DND-41 (cell line): ENCODE measurements around the gene SLC4A5.

ENCODE experiments used
- ATAC-seq: fragments of 200-7000 bp; cut with Tn5 transposase; 3 replicates; pipeline ENCODE4 v1.9.1; 2021; ENCODE audit warnings: low read depth; ENCODE audit not compliant: insufficient read depth
- DNase-seq: peaks from one replicate; pipeline ENCODE4 v3.0.0-alpha.2; 2020
- H2AFZ ChIP-seq: 2 replicates; pipeline ENCODE4 v1.6.0; 2012; ENCODE audit warnings: low read depth, low read length
- H3K27ac ChIP-seq: 2 replicates; pipeline ENCODE4 v1.5.1; 2012; ENCODE audit warnings: low read length, inconsistent platforms
- H3K27me3 ChIP-seq: fragments of 200-600 bp; sonication (generic); 2 replicates; pipeline ENCODE4 v1.6.0; 2012; ENCODE audit warnings: low read length, mild to moderate bottlenecking, inconsistent platforms; ENCODE audit not compliant: insufficient read depth, poor library complexity
- H3K36me3 ChIP-seq: 2 replicates; pipeline ENCODE4 v1.5.1; 2012; ENCODE audit warnings: low read length, inconsistent platforms; ENCODE audit not compliant: insufficient read depth
- H3K4me1 ChIP-seq: 2 replicates; pipeline ENCODE4 v1.5.1; 2012; ENCODE audit warnings: mild to moderate bottlenecking, low read length; ENCODE audit not compliant: insufficient read depth
- H3K4me2 ChIP-seq: 2 replicates; pipeline ENCODE4 v1.6.0; 2012; ENCODE audit warnings: mild to moderate bottlenecking, moderate library complexity, low read length, inconsistent platforms; ENCODE audit not compliant: insufficient read depth
- H3K4me3 ChIP-seq, 2 experiments: fragments of 200-600 bp in 1 of 2; shearing (Covaris generic) in 1 of 2; 2 replicates each; pipeline ENCODE4 v1.5.1; 2012 to 2016; ENCODE audit warnings: inconsistent platforms in 2 of 2, low read length in 2 of 2, mild to moderate bottlenecking in 2 of 2, low read depth in 1 of 2, moderate library complexity in 1 of 2
- H3K79me2 ChIP-seq: 2 replicates; pipeline ENCODE4 v1.6.0; 2012; ENCODE audit warnings: low read length, inconsistent platforms; ENCODE audit not compliant: insufficient read depth
- H3K9ac ChIP-seq: 2 replicates; pipeline ENCODE4 v1.6.0; 2012; ENCODE audit warnings: low read depth, mild to moderate bottlenecking, inconsistent platforms, low read length, moderate library complexity
- H3K9me3 ChIP-seq: 2 replicates; pipeline ENCODE4 v1.5.1; 2012; ENCODE audit warnings: low read length, moderate library complexity, mild to moderate bottlenecking, inconsistent platforms; ENCODE audit not compliant: insufficient read depth, severe bottlenecking
- H4K20me1 ChIP-seq: 2 replicates; pipeline ENCODE4 v1.6.0; 2012; ENCODE audit warnings: low read length; ENCODE audit not compliant: insufficient read depth
- CTCF ChIP-seq: IDR thresholded peaks from 2 replicates; pipeline ENCODE4 v1.5.1; 2012; ENCODE audit warnings: borderline replicate concordance, low read length, moderate library complexity, mild to moderate bottlenecking; ENCODE audit not compliant: poor library complexity, severe bottlenecking; ENCODE audit errors: extremely low read depth
- EZH2 ChIP-seq: IDR thresholded peaks from 3 replicates; pipeline ENCODE4 v1.6.1; 2012; ENCODE audit warnings: borderline replicate concordance, low read depth, mild to moderate bottlenecking, moderate library complexity, low read length, inconsistent platforms; ENCODE audit not compliant: severe bottlenecking

Gene SLC4A5

GRCh38 chr2:74328573-74328972, 14.6 kb downstream of the SLC4A5 start:
- H3K36me3 ChIP-seq = no peaks in the 10 kb centered on the region
- DNase-seq (no peak), ATAC-seq (no peak)
- no peak overlapping the region for H3K27ac ChIP-seq
- H3K4me1 ChIP-seq = no peaks in the 10 kb centered on the region
- no peak overlapping the region for H3K4me2 ChIP-seq
- H3K9ac ChIP-seq = no peak overlapping the region
- H3K4me3 ChIP-seq = no peak overlapping the region
- TF ChIP-seq EZH2 (no peak), CTCF (no peak)
- no peaks in the 10 kb centered on the region for H3K27me3 ChIP-seq
- H4K20me1 ChIP-seq = no peaks in the 10 kb centered on the region
- H3K9me3 ChIP-seq = no peaks in the 10 kb centered on the region
- no peak overlapping the region for H2AFZ ChIP-seq
- no peaks in the 10 kb centered on the region for H3K79me2 ChIP-seq

GRCh38 chr2:74328074-74328473, 15.1 kb downstream of the SLC4A5 start:
- Histone ChIP-seq H3K27ac (no peak overlapping the region), H3K4me3 (no peak overlapping the region), H3K79me2 (no peaks in the 10 kb centered on the region), H2AFZ (no peak overlapping the region), H3K9ac (no peak overlapping the region), H3K9me3 (no peaks in the 10 kb centered on the region), H4K20me1 (no peaks in the 10 kb centered on the region), H3K4me1 (no peaks in the 10 kb centered on the region), H3K4me2 (no peak overlapping the region), H3K36me3 (no peaks in the 10 kb centered on the region), H3K27me3 (no peaks in the 10 kb centered on the region)
- ATAC-seq = no peak
- no peak for DNase-seq
- no peak for TF ChIP-seq EZH2
- TF ChIP-seq CTCF = no peak

GRCh38 chr2:74327627-74328026, 15.6 kb downstream of the SLC4A5 start:
- no peak overlapping the region for H3K27ac ChIP-seq
- H3K79me2 ChIP-seq = no peaks in the 10 kb centered on the region
- no peak overlapping the region for H3K4me2 ChIP-seq
- H3K4me3 ChIP-seq = no peak overlapping the region
- H4K20me1 ChIP-seq = no peaks in the 10 kb centered on the region
- no peak overlapping the region for H2AFZ ChIP-seq
- no peaks in the 10 kb centered on the region for H3K9me3 ChIP-seq
- no peaks in the 10 kb centered on the region for H3K27me3 ChIP-seq
- H3K4me1 ChIP-seq = no peaks in the 10 kb centered on the region
- DNase-seq = no peak
- H3K36me3 ChIP-seq = no peaks in the 10 kb centered on the region
- H3K9ac ChIP-seq = no peak overlapping the region
- TF ChIP-seq CTCF (no peak), EZH2 (no peak)
- no peak for ATAC-seq

GRCh38 chr2:74327199-74327598, 16.0 kb downstream of the SLC4A5 start:
- Histone ChIP-seq H3K4me1 (no peaks in the 10 kb centered on the region), H4K20me1 (no peaks in the 10 kb centered on the region), H3K9ac (no peak overlapping the region), H3K9me3 (no peaks in the 10 kb centered on the region), H3K27me3 (no peaks in the 10 kb centered on the region), H3K36me3 (no peaks in the 10 kb centered on the region), H3K79me2 (no peaks in the 10 kb centered on the region), H3K4me3 (no peak overlapping the region), H3K27ac (no peak overlapping the region), H2AFZ (no peak overlapping the region), H3K4me2 (no peak overlapping the region)
- TF ChIP-seq CTCF = no peak
- no peak for TF ChIP-seq EZH2
- ATAC-seq (no peak), DNase-seq (no peak)
